Measurements from ENCODE around the gene TNN.

Gene TNN

GRCh38 chr1:175146529-175147213, 79.0 kb downstream of the TNN start:
- peak; percentile 80 for DNase-seq (ENCODE audit: low spot score)
- TF ChIP-seq, protein P1, sequence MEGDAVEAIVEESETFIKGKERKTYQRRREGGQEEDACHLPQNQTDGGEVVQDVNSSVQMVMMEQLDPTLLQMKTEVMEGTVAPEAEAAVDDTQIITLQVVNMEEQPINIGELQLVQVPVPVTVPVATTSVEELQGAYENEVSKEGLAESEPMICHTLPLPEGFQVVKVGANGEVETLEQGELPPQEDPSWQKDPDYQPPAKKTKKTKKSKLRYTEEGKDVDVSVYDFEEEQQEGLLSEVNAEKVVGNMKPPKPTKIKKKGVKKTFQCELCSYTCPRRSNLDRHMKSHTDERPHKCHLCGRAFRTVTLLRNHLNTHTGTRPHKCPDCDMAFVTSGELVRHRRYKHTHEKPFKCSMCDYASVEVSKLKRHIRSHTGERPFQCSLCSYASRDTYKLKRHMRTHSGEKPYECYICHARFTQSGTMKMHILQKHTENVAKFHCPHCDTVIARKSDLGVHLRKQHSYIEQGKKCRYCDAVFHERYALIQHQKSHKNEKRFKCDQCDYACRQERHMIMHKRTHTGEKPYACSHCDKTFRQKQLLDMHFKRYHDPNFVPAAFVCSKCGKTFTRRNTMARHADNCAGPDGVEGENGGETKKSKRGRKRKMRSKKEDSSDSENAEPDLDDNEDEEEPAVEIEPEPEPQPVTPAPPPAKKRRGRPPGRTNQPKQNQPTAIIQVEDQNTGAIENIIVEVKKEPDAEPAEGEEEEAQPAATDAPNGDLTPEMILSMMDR (conservative IDR thresholded peaks at IDR 0.05; ENCODE audit: low read depth) = peak; percentile 93
- no peak overlapping the region for H3K27ac ChIP-seq
- POLR2A ChIA-PET (ENCODE audit: low non-redundant PET) = no interaction called here
- CTCF ChIA-PET = interaction anchor here (0.5 to 2.0 kb wide), 23 partner anchors 8 to 1414 kb away, joined by 3 to 15 read pairs (median 4); no protein-coding TSS in a partner anchor

DNA sequence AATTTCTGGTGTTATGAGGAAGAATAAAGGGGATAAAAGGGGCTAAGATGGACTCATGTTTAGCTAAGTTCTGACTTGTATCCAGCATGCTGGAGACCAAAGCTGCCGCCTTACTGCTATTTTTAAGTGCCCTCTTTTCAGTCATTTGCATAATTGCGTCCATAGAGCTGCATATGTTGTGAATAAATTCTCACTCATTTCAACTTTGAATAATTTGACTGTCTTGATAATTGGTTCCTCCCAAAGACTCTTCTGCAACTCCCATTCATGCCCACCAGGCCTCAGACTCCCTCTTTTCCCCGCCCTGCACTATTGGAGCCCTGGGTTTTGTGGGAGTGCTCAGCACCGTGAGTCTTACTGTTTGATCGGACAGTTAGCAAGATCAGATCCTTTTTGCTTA, 79.9 kb downstream of the TNN start:
- TF ChIP-seq, protein P1 (conservative IDR thresholded peaks at IDR 0.05; ENCODE audit: low read depth) = no peak
- CTCF ChIA-PET = interaction anchor here (1.5 kb wide), 1 partner anchor 172 kb away, joined by 5 read pairs; no protein-coding TSS in a partner anchor
- no peak overlapping the region for H3K27ac ChIP-seq
- no peak for DNase-seq (ENCODE audit: low spot score)
- POLR2A ChIA-PET (ENCODE audit: low non-redundant PET) = no interaction called here

GRCh38 chr1:175148068-175148467, 80.4 kb downstream of the TNN start:
- no peak overlapping the region for H3K27ac ChIP-seq
- TF ChIP-seq, protein P1 (conservative IDR thresholded peaks at IDR 0.05; ENCODE audit: low read depth) = no peak
- CTCF ChIA-PET = interaction anchor here (1.5 kb wide), 1 partner anchor 171 kb away, joined by 5 read pairs; no protein-coding TSS in a partner anchor
- DNase-seq (ENCODE audit: low spot score) = no peak
- POLR2A ChIA-PET (ENCODE audit: low non-redundant PET) = no interaction called here

DNA sequence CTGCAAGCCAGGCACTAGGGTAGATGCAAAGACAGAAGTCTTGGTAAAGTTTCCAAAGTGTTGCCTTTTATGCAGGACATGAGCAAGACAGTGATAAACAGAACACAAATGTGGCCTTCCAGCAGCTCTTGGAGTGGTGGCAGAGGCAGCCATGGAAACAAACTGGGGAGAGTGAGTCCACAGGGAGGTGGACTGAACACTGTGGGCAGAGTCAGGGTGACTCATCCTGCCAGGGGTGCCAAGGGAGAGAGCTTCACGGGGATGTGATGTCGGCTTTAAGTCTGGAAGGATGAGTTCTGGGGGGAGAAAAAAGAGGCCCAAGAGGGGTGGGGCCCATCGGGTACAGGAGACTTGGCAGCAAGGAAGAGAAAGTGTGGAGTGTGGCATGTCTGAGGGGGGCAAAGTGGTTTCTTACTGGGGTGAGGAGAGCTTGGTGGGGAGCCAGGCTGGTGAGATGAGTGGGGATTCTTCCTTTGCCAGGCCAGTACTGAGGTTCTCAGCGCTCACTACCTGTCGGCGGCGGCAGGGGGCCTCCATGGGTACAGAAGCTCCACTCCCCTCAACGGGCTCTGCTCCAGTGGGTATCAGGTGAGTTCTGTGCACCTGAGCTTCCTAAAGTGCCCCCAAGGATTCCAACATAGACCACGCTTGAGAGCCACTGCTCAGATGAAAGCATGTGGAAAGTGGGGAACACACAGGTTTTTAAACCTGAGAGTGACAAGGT, 83.1 kb downstream of the TNN start:
- H3K27ac ChIP-seq = no peak overlapping the region
- CTCF ChIA-PET = interaction anchor here (0.5 to 3.5 kb wide), 8 partner anchors 7 to 268 kb away, joined by 3 to 31 read pairs (median 5); no protein-coding TSS in a partner anchor
- peak; percentile 64 for DNase-seq (ENCODE audit: low spot score)
- TF ChIP-seq, protein P1 (conservative IDR thresholded peaks at IDR 0.05; ENCODE audit: low read depth) = no peak
- POLR2A ChIA-PET (ENCODE audit: low non-redundant PET) = no interaction called here

DNA sequence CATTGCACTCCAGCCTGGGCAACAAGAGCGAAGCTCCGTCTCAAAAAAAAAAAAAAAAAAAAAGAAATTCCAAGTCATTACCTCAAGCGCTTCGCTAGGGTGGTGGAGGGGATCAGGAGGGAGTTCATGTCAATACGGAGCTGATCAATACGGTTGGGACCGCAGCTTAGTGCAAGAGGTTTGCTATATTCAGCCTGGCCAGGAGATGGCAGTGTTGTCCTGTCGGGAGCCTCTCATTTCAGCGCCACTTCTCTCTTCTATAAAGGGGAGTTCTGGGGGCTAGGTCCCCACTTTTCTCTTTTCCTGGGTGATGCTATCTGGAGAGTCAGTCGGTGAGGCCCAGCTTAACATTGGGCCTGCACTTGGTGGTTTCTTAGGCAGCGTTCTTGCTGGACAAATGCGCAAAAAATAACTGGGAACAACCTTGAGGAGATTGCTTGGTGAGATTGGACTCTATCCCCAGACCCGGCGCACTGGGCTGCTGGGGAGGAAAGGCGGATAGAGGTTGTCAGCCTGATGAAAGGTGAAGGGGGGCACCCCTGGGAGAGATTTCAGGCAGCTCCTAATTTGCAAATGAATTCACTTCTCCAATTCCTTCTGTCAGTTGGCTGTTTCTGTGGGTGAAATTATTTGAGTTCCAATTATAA, 84.5 kb downstream of the TNN start:
- DNase-seq (ENCODE audit: low spot score) = peak; percentile 64
- TF ChIP-seq, protein P1 (conservative IDR thresholded peaks at IDR 0.05; ENCODE audit: low read depth) = peak; percentile 90
- no peak overlapping the region for H3K27ac ChIP-seq
- ChIA-PET POLR2A (ENCODE audit: low non-redundant PET) (interaction anchor here (0.7 kb wide), 1 partner anchor 180 kb away, joined by 5 read pairs; no protein-coding TSS in a partner anchor), CTCF (interaction anchor here (0.5 to 3.5 kb wide), 28 partner anchors 9 to 1274 kb away, joined by 3 to 31 read pairs (median 4); partner anchors contain the start of gene TNR)

Measured in RWPE1 (cell line).